DND-41 (cell line): Measurements from ENCODE around the gene PNCK.

Experiments
- ATAC-seq: fragments of 200-7000 bp; cut with Tn5 transposase; 3 replicates; pipeline ENCODE4 v1.9.1; 2021; ENCODE audit warnings: low read depth; ENCODE audit not compliant: insufficient read depth
- DNase-seq: peaks from one replicate; pipeline ENCODE4 v3.0.0-alpha.2; 2020
- H2AFZ ChIP-seq: 2 replicates; pipeline ENCODE4 v1.6.0; 2012; ENCODE audit warnings: low read depth, low read length
- H3K27ac ChIP-seq: 2 replicates; pipeline ENCODE4 v1.5.1; 2012; ENCODE audit warnings: low read length, inconsistent platforms
- H3K27me3 ChIP-seq: fragments of 200-600 bp; sonication (generic); 2 replicates; pipeline ENCODE4 v1.6.0; 2012; ENCODE audit warnings: low read length, mild to moderate bottlenecking, inconsistent platforms; ENCODE audit not compliant: insufficient read depth, poor library complexity
- H3K36me3 ChIP-seq: 2 replicates; pipeline ENCODE4 v1.5.1; 2012; ENCODE audit warnings: low read length, inconsistent platforms; ENCODE audit not compliant: insufficient read depth
- H3K4me1 ChIP-seq: 2 replicates; pipeline ENCODE4 v1.5.1; 2012; ENCODE audit warnings: mild to moderate bottlenecking, low read length; ENCODE audit not compliant: insufficient read depth
- H3K4me2 ChIP-seq: 2 replicates; pipeline ENCODE4 v1.6.0; 2012; ENCODE audit warnings: mild to moderate bottlenecking, moderate library complexity, low read length, inconsistent platforms; ENCODE audit not compliant: insufficient read depth
- H3K4me3 ChIP-seq, 2 experiments: fragments of 200-600 bp in 1 of 2; shearing (Covaris generic) in 1 of 2; 2 replicates each; pipeline ENCODE4 v1.5.1; 2012 to 2016; ENCODE audit warnings: inconsistent platforms in 2 of 2, low read length in 2 of 2, mild to moderate bottlenecking in 2 of 2, low read depth in 1 of 2, moderate library complexity in 1 of 2
- H3K79me2 ChIP-seq: 2 replicates; pipeline ENCODE4 v1.6.0; 2012; ENCODE audit warnings: low read length, inconsistent platforms; ENCODE audit not compliant: insufficient read depth
- H3K9ac ChIP-seq: 2 replicates; pipeline ENCODE4 v1.6.0; 2012; ENCODE audit warnings: low read depth, mild to moderate bottlenecking, inconsistent platforms, low read length, moderate library complexity
- H3K9me3 ChIP-seq: 2 replicates; pipeline ENCODE4 v1.5.1; 2012; ENCODE audit warnings: low read length, moderate library complexity, mild to moderate bottlenecking, inconsistent platforms; ENCODE audit not compliant: insufficient read depth, severe bottlenecking
- H4K20me1 ChIP-seq: 2 replicates; pipeline ENCODE4 v1.6.0; 2012; ENCODE audit warnings: low read length; ENCODE audit not compliant: insufficient read depth
- CTCF ChIP-seq: IDR thresholded peaks from 2 replicates; pipeline ENCODE4 v1.5.1; 2012; ENCODE audit warnings: borderline replicate concordance, low read length, moderate library complexity, mild to moderate bottlenecking; ENCODE audit not compliant: poor library complexity, severe bottlenecking; ENCODE audit errors: extremely low read depth
- EZH2 ChIP-seq: IDR thresholded peaks from 3 replicates; pipeline ENCODE4 v1.6.1; 2012; ENCODE audit warnings: borderline replicate concordance, low read depth, mild to moderate bottlenecking, moderate library complexity, low read length, inconsistent platforms; ENCODE audit not compliant: severe bottlenecking

PNCK gene

GRCh38 chrX:153634832-153635231, 38.8 kb downstream of the PNCK start:
- Histone ChIP-seq H3K4me1 (no peaks in the 10 kb centered on the region), H3K9ac (no peak overlapping the region), H3K79me2 (no peaks in the 10 kb centered on the region), H3K9me3 (no peaks in the 10 kb centered on the region), H3K36me3 (no peaks in the 10 kb centered on the region), H3K4me3 (no peak overlapping the region), H3K27ac (no peak overlapping the region), H4K20me1 (no peaks in the 10 kb centered on the region), H3K27me3 (no peaks in the 10 kb centered on the region), H2AFZ (no peak overlapping the region), H3K4me2 (no peak overlapping the region)
- DNase-seq = no peak
- ATAC-seq = no peak
- TF ChIP-seq EZH2 = no peak
- TF ChIP-seq CTCF = no peak

- TF ChIP-seq CTCF = no peak
- TF ChIP-seq EZH2 = no peak
- ATAC-seq (no peak), DNase-seq (no peak)
- H3K9me3 ChIP-seq = no peaks in the 10 kb centered on the region
- H3K27ac ChIP-seq = no peak overlapping the region
- no peaks in the 10 kb centered on the region for H4K20me1 ChIP-seq
- H2AFZ ChIP-seq = no peak overlapping the region
- H3K79me2 ChIP-seq = no peaks in the 10 kb centered on the region
- H3K4me3 ChIP-seq = no peak overlapping the region
- H3K27me3 ChIP-seq = no peaks in the 10 kb centered on the region
- no peaks in the 10 kb centered on the region for H3K36me3 ChIP-seq
- no peaks in the 10 kb centered on the region for H3K4me1 ChIP-seq
- H3K4me2 ChIP-seq = no peak overlapping the region
- H3K9ac ChIP-seq = no peak overlapping the region
Measured at GRCh38 chrX:153634236-153634635, 39.4 kb downstream of the PNCK start.

- H3K4me2 ChIP-seq = no peak overlapping the region
- no peaks in the 10 kb centered on the region for H3K27me3 ChIP-seq
- no peaks in the 10 kb centered on the region for H3K79me2 ChIP-seq
- DNase-seq (no peak), ATAC-seq (no peak)
- no peaks in the 10 kb centered on the region for H3K9me3 ChIP-seq
- no peak overlapping the region for H3K4me3 ChIP-seq
- no peak overlapping the region for H3K9ac ChIP-seq
- H4K20me1 ChIP-seq = no peaks in the 10 kb centered on the region
- no peak overlapping the region for H3K27ac ChIP-seq
- H3K36me3 ChIP-seq = no peaks in the 10 kb centered on the region
- no peak overlapping the region for H2AFZ ChIP-seq
- no peaks in the 10 kb centered on the region for H3K4me1 ChIP-seq
- TF ChIP-seq EZH2 (no peak), CTCF (no peak)
Measured at GRCh38 chrX:153633607-153634180, 39.9 kb downstream of the PNCK start.

- H3K27me3 ChIP-seq = no peaks in the 10 kb centered on the region
- H3K9ac ChIP-seq = no peak overlapping the region
- no peak overlapping the region for H2AFZ ChIP-seq
- H3K4me2 ChIP-seq = no peak overlapping the region
- ATAC-seq = no peak
- no peak for DNase-seq
- H3K9me3 ChIP-seq = no peaks in the 10 kb centered on the region
- H3K79me2 ChIP-seq = no peaks in the 10 kb centered on the region
- H3K4me3 ChIP-seq = no peak overlapping the region
- H3K36me3 ChIP-seq = no peaks in the 10 kb centered on the region
- no peak overlapping the region for H3K27ac ChIP-seq
- no peaks in the 10 kb centered on the region for H4K20me1 ChIP-seq
- no peaks in the 10 kb centered on the region for H3K4me1 ChIP-seq
- TF ChIP-seq EZH2 = no peak
- no peak for TF ChIP-seq CTCF
Measured at GRCh38 chrX:153633048-153633447, 40.6 kb downstream of the PNCK start.
